ENCODE results near the gene DUSP3. TPM values are rescaled to one million over a fixed set of nuclear protein-coding genes. Genes with fewer than 3 reads are reported as not detected.

DUSP3 gene
- total RNA-seq, 2 donors from 2014 or later = 130 to 137 TPM

DNA sequence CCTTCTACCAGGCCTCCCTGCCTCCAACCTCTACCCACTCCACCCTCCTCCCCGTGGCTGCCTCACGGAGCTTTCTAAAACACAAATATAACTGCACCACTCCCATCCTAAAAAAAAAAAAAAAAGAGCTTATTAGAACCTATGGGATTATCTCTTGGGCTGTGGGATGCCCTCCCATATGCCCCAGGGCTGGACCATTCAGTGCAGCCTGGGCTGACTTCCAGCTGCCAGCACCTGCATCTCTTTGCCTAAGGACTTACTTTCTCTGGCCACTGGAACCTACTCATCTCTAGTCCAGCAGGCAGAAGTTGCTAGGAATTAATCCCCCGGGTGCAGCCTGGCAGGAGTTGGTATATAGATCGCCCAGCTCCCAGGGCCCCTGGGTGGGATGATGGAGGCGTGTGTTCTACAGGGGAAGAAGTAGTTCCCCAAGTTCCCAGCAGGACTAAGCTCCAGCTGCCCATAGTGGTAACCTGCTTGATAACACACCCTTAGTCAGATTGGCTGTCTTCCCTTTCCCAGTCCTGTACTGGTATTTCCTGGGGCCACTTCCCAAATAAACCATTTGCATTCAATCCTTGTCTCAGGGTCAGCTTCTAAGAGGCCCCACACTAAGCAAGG, 43.9 kb upstream of the DUSP3 start:
- Histone ChIP-seq H3K27me3 (replicated peaks; ENCODE audit: insufficient read depth) (no peaks in the 10 kb centered on the region), H3K4me3 (no peak overlapping the region), H3K4me1 (ENCODE audit: control insufficient read depth in 1 of 2, low read depth in 2 of 2) (peaks cover 0 to 13% of the 10 kb centered on the region in 2 donors), H3K9me3 (no peaks in the 10 kb centered on the region), H3K27ac (no peak overlapping the region), H3K36me3 (peaks cover 29% of the 10 kb centered on the region)
- ATAC-seq (ENCODE audit: insufficient number of reproducible peaks, low FRiP score, low read depth) = no peak
- no peak for DNase-seq (ENCODE audit: low spot score)
- TF ChIP-seq, protein P1, sequence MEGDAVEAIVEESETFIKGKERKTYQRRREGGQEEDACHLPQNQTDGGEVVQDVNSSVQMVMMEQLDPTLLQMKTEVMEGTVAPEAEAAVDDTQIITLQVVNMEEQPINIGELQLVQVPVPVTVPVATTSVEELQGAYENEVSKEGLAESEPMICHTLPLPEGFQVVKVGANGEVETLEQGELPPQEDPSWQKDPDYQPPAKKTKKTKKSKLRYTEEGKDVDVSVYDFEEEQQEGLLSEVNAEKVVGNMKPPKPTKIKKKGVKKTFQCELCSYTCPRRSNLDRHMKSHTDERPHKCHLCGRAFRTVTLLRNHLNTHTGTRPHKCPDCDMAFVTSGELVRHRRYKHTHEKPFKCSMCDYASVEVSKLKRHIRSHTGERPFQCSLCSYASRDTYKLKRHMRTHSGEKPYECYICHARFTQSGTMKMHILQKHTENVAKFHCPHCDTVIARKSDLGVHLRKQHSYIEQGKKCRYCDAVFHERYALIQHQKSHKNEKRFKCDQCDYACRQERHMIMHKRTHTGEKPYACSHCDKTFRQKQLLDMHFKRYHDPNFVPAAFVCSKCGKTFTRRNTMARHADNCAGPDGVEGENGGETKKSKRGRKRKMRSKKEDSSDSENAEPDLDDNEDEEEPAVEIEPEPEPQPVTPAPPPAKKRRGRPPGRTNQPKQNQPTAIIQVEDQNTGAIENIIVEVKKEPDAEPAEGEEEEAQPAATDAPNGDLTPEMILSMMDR (IDR thresholded peaks at IDR 0.05) = no peak

DNA sequence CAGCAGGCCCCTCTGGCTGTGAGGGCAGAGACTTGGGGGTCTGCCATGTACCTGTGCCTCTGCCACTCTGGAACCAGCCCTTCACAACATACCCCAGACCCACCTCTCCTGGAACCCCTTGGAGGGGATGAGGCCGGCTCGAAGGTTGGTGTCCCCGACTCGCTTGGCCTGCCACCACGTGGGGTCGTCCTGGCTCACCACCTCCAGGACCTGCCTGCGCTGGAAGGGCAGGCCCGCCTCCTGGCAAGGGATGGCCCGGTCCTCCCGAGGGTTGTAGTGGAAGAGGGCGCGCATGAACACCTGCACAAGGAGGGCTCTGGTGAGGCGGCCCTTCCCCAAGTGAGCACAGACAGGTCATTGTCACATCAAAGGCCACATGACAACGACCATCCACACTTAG, 42.0 kb upstream of the DUSP3 start:
- H3K36me3 ChIP-seq = peaks cover 24% of the 10 kb centered on the region

DNA sequence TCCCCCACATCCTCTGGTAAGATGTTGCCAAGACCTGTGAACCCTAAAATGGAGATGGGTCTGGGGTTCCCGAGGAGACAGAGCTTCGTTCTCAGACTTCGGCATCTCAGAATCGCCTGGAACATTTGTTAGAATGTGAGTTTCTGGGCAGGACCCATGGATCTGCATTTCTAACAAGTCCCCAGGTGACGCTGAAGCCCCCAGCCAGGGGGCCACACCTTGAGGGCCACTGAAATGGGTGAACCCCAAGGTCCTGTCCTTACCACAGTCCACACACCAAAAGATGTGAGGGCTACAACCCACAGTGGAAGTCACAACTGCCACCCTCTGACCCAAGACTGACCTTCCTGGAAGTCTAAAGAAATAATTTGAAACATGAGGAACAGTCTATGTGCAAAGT, 40.2 kb upstream of the DUSP3 start:
- H3K36me3 ChIP-seq = peaks cover 14% of the 10 kb centered on the region
- no peak overlapping the region for H3K27ac ChIP-seq
- no peak for ATAC-seq (ENCODE audit: insufficient number of reproducible peaks, low FRiP score, low read depth)
- peaks cover 0 to 18% of the 10 kb centered on the region in 2 donors for H3K4me1 ChIP-seq (ENCODE audit: control insufficient read depth in 1 of 2, low read depth in 2 of 2)
- H3K27me3 ChIP-seq (replicated peaks; ENCODE audit: insufficient read depth) = no peaks in the 10 kb centered on the region
- H3K4me3 ChIP-seq = no peak overlapping the region
- H3K9me3 ChIP-seq = no peaks in the 10 kb centered on the region
- no peak for DNase-seq (ENCODE audit: low spot score)
- TF ChIP-seq, protein P1 (IDR thresholded peaks at IDR 0.05) = no peak

More for the DNA sequence above, 42.0 kb upstream of the DUSP3 start:
- Histone ChIP-seq H3K27me3 (replicated peaks; ENCODE audit: insufficient read depth) (no peaks in the 10 kb centered on the region), H3K27ac (no peak overlapping the region), H3K4me3 (no peak overlapping the region), H3K9me3 (no peaks in the 10 kb centered on the region), H3K4me1 (ENCODE audit: control insufficient read depth in 1 of 2, low read depth in 2 of 2) (peaks cover 0 to 13% of the 10 kb centered on the region in 2 donors)
- TF ChIP-seq, protein P1 (IDR thresholded peaks at IDR 0.05) = no peak
- DNase-seq (ENCODE audit: low spot score) (no peak), ATAC-seq (ENCODE audit: insufficient number of reproducible peaks, low FRiP score, low read depth) (no peak)

DNA sequence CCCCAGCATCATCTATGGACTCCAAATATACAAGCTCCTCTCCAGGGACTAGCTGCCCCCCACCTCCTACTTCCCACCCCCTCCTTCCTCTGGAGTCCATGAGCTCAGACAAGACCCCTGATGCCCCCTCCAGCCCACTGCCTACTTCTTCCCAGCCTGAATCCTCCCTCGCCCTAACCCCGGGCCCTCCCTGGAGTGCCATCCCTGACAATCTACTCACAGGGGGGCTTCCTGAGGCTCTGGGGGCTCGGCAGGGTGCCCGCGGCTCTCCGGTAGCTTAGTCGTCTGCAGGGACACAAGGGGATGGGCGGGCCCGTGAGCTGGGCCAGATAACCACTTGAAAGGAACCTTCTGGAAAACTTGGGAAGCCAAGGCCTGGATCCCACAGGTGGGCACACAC, 39.0 kb upstream of the DUSP3 start:
- H3K27ac ChIP-seq = no peak overlapping the region
- TF ChIP-seq, protein P1 (IDR thresholded peaks at IDR 0.05) = no peak
- no peaks in the 10 kb centered on the region for H3K9me3 ChIP-seq
- no peak for DNase-seq (ENCODE audit: low spot score)
- H3K36me3 ChIP-seq = peaks cover 26% of the 10 kb centered on the region
- no peak for ATAC-seq (ENCODE audit: insufficient number of reproducible peaks, low FRiP score, low read depth)
- no peak overlapping the region for H3K4me3 ChIP-seq
- no peaks in the 10 kb centered on the region for H3K27me3 ChIP-seq (replicated peaks; ENCODE audit: insufficient read depth)
- H3K4me1 ChIP-seq (ENCODE audit: control insufficient read depth in 1 of 2, low read depth in 2 of 2) = peaks cover 0 to 8% of the 10 kb centered on the region in 2 donors

DNA sequence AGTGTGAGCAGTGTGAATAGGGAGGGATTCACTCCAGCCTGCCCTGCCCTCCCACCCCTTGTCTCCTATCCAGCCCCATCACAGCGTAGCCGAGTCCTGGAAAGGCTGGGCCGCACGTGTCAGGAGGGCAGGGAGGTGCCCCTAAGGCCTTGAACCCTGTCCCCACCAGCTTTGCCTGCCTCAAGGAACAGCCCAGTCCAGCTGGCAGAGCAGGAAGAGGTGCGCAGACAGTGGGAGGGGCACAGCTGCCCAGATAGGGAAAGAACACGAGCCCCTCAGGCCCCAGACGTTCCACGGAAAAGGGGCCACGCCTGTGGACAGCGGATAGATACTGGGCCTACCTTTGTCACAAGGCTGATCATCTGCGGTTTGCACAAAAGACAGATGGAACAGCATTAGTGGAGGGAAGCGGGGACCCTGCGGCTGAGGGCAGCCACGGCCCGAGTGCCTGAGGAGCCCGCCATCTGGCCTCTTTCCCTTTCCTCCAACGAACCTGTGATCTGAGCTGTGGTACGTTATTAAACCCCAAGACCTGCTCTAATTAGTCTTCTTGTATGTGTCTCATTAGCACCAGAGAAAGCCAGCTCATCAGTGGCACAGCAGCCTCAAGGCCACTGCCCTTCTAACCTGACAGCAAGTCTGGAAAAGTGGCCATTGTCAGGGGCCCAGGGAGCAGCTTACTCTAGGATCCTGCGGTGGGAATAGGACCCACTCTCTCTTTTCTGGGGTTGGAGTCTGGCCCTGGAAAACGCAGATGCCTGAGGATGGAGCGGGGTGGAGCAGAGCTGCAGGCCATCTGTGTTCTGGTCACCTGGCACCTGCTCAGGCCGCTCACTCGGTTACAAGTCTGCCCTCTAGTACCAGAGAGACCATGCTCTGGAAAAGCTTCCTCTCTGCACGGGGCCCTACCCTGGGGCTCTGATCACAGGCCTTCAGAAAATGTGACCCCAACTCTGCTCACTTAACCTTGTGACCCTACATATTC, 37.9 kb upstream of the DUSP3 start:
- TF ChIP-seq, protein P1 (IDR thresholded peaks at IDR 0.05) = no peak
- Histone ChIP-seq H3K4me1 (ENCODE audit: control insufficient read depth in 1 of 2, low read depth in 2 of 2) (peaks cover 0 to 5% of the 10 kb centered on the region in 2 donors), H3K4me3 (no peak overlapping the region), H3K36me3 (peaks cover 31% of the 10 kb centered on the region), H3K27ac (no peak overlapping the region), H3K27me3 (replicated peaks; ENCODE audit: insufficient read depth) (no peaks in the 10 kb centered on the region), H3K9me3 (no peaks in the 10 kb centered on the region)
- ATAC-seq (ENCODE audit: insufficient number of reproducible peaks, low FRiP score, low read depth) (no peak), DNase-seq (ENCODE audit: low spot score) (no peak)
